Endodermal cell (in vitro differentiated cells): ENCODE results near the gene ARFGAP1. TPM values are rescaled to one million over a fixed set of nuclear protein-coding genes. Genes with fewer than 3 reads are reported as not detected.

Experiments
- DNase-seq: peaks from one replicate; pipeline ENCODE4 v3.0.0-alpha.2; 2017
- H3K27ac ChIP-seq: 2 replicates; pipeline ENCODE4 v1.5.1; 2013; ENCODE audit warnings: mild to moderate bottlenecking, low read depth, low read length, moderate library complexity
- H3K27me3 ChIP-seq: 2 replicates; pipeline ENCODE4 v1.6.1; 2013; ENCODE audit warnings: mild to moderate bottlenecking, low read length, moderate library complexity; ENCODE audit not compliant: insufficient read depth, control insufficient read depth, poor library complexity, severe bottlenecking
- H3K36me3 ChIP-seq: 2 replicates; pipeline ENCODE4 v1.7.0; 2013; ENCODE audit warnings: mild to moderate bottlenecking, low read length, moderate library complexity; ENCODE audit not compliant: control insufficient read depth, insufficient read depth
- H3K4me1 ChIP-seq: one replicate; pipeline ENCODE4 v1.7.0; 2013; ENCODE audit warnings: low read length; ENCODE audit not compliant: control insufficient read depth, insufficient read depth
- H3K4me3 ChIP-seq: 2 replicates; pipeline ENCODE4 v1.5.1; 2013; ENCODE audit warnings: mild to moderate bottlenecking, low read length, moderate library complexity
- H3K9ac ChIP-seq: 2 replicates; pipeline ENCODE4 v1.6.1; 2013; ENCODE audit warnings: mild to moderate bottlenecking, low read length, moderate library complexity; ENCODE audit not compliant: poor library complexity, severe bottlenecking; ENCODE audit errors: extremely low read depth
- H3K9me3 ChIP-seq: 2 replicates; pipeline ENCODE4 v1.6.1; 2013; ENCODE audit warnings: mild to moderate bottlenecking, low read length, moderate library complexity; ENCODE audit not compliant: control insufficient read depth
- H3K27ac Mint-ChIP-seq: 2 replicates; pipeline ENCODE4 v1.8.0; 2020; ENCODE audit warnings: mixed read lengths
- H3K27me3 Mint-ChIP-seq: 2 replicates; pipeline ENCODE4 v1.8.0; 2021; ENCODE audit warnings: mild to moderate bottlenecking, mixed read lengths; ENCODE audit not compliant: insufficient read depth
- H3K36me3 Mint-ChIP-seq: 2 replicates; pipeline ENCODE4 v1.8.0; 2020; ENCODE audit warnings: low read depth, mixed read lengths
- H3K4me1 Mint-ChIP-seq: 2 replicates; pipeline ENCODE4 v1.8.0; 2020; ENCODE audit warnings: mixed read lengths
- H3K4me3 Mint-ChIP-seq: 2 replicates; pipeline ENCODE4 v1.8.0; 2020; ENCODE audit warnings: mild to moderate bottlenecking, moderate library complexity, mixed read lengths
- H3K9me3 Mint-ChIP-seq: 2 replicates; pipeline ENCODE4 v1.8.0; 2020; ENCODE audit warnings: mild to moderate bottlenecking, mixed read lengths
- WGBS, 2 experiments: methylation state at CpG; one replicate each; pipeline versions ENCODE4 v1.1.5 to v1.1.7; 2013; ENCODE audit warnings: missing lambda C conversion rate in 2 of 2, mixed read lengths in 1 of 2; ENCODE audit not compliant: insufficient coverage in 1 of 2, insufficient read length in 1 of 2; 5-methylcytosine and 5-hydroxymethylcytosine counted together
- total RNA-seq, 2 donors: library from RNA; stranded (reverse); fragmentation: NEBNext Ultra II Directional in 1 of 2; extraction: Animal tissue kit (Norgen Biotek cat#: 25700) in 1 of 2; gene quantifications; 2 replicates in 1 of 2; 3 replicates in 1 of 2; pipeline ENCODE4 v1.2.1, GENCODE V29; 2021
- TF ChIP-seq, protein P1 (sequence below): fragments of 200-600 bp; sonication (generic); conservative IDR thresholded peaks from 2 replicates; pipeline ENCODE4 v1.5.0; 2021; ENCODE audit warnings: antibody characterized with exemption, mild to moderate bottlenecking

Gene ARFGAP1
- total RNA-seq, 2 donors from 2014 or later: 159 to 208 TPM

DNA sequence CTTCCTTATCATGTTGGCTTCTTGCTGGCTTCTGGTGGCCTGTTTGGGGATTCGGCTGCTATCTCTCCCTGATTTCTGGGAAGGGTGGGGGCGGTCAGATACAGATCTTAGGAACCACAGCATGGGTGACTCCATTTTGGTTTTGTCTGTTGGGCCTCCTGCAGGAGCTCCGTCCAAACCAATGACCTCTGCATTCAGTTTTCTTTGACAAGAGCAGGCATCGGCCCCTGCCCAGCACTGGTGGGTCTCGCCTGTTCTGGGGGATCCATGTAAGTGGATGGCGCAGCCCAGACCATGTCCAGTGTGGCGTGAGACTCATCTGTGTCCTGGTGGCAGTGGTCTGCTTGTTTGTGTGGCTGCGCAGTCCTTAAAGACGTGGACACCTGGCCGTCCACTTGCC is 8.6 kb upstream of the ARFGAP1 start:
- no peaks in the 10 kb centered on the region for H3K36me3 Mint-ChIP-seq
- DNase-seq: no peak
- Histone ChIP-seq H3K27me3 (no peaks in the 10 kb centered on the region), H3K4me1 (no peaks in the 10 kb centered on the region), H3K27ac (no peak overlapping the region), H3K9ac (no peak overlapping the region), H3K36me3 (no peaks in the 10 kb centered on the region), H3K9me3 (no peaks in the 10 kb centered on the region), H3K4me3 (no peak overlapping the region)
- H3K4me3 Mint-ChIP-seq: no peak overlapping the region
- WGBS, 2 experiments: 89 to 90% methylated on average over 8 to 10 of the region's 10 CpGs
- TF ChIP-seq, protein P1, sequence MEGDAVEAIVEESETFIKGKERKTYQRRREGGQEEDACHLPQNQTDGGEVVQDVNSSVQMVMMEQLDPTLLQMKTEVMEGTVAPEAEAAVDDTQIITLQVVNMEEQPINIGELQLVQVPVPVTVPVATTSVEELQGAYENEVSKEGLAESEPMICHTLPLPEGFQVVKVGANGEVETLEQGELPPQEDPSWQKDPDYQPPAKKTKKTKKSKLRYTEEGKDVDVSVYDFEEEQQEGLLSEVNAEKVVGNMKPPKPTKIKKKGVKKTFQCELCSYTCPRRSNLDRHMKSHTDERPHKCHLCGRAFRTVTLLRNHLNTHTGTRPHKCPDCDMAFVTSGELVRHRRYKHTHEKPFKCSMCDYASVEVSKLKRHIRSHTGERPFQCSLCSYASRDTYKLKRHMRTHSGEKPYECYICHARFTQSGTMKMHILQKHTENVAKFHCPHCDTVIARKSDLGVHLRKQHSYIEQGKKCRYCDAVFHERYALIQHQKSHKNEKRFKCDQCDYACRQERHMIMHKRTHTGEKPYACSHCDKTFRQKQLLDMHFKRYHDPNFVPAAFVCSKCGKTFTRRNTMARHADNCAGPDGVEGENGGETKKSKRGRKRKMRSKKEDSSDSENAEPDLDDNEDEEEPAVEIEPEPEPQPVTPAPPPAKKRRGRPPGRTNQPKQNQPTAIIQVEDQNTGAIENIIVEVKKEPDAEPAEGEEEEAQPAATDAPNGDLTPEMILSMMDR: no peak
- peaks cover 2% of the 10 kb centered on the region for H3K27me3 Mint-ChIP-seq
- no peaks in the 10 kb centered on the region for H3K4me1 Mint-ChIP-seq
- H3K27ac Mint-ChIP-seq: no peak overlapping the region
- no peaks in the 10 kb centered on the region for H3K9me3 Mint-ChIP-seq

DNA sequence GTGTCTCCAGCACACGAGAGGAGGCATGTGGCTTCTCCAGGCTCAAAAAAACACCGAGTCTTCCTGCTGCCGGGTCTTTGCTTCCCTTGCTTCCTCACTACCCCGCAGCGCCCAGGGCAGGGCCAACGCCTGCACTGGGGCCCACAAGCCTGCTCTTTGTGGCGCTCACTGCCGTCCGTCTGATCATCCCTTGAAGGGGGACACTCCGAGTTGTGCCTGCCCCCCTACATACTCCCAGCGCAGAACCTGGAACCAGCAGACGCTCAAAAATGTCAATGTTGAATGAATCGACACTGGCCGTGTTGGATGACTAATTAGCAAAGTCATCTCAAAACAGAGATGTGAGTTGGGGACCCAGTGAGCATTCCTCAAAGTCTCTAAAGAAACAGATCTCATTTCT is 8.1 kb upstream of the ARFGAP1 start:
- H3K36me3 Mint-ChIP-seq: no peaks in the 10 kb centered on the region
- no peaks in the 10 kb centered on the region for H3K9me3 Mint-ChIP-seq
- H3K4me1 Mint-ChIP-seq: no peaks in the 10 kb centered on the region
- no peak for DNase-seq
- no peak overlapping the region for H3K4me3 ChIP-seq
- H3K4me1 ChIP-seq: no peaks in the 10 kb centered on the region
- H3K4me3 Mint-ChIP-seq: no peak overlapping the region
- no peaks in the 10 kb centered on the region for H3K27me3 ChIP-seq
- H3K9me3 ChIP-seq: no peaks in the 10 kb centered on the region
- H3K36me3 ChIP-seq: no peaks in the 10 kb centered on the region
- H3K27me3 Mint-ChIP-seq: no peaks in the 10 kb centered on the region
- H3K27ac Mint-ChIP-seq: no peak overlapping the region
- H3K9ac ChIP-seq: no peak overlapping the region
- H3K27ac ChIP-seq: no peak overlapping the region
- WGBS, 2 experiments: 82 to 86% methylated on average over 14 of the region's 14 CpGs
- TF ChIP-seq, protein P1: no peak

DNA sequence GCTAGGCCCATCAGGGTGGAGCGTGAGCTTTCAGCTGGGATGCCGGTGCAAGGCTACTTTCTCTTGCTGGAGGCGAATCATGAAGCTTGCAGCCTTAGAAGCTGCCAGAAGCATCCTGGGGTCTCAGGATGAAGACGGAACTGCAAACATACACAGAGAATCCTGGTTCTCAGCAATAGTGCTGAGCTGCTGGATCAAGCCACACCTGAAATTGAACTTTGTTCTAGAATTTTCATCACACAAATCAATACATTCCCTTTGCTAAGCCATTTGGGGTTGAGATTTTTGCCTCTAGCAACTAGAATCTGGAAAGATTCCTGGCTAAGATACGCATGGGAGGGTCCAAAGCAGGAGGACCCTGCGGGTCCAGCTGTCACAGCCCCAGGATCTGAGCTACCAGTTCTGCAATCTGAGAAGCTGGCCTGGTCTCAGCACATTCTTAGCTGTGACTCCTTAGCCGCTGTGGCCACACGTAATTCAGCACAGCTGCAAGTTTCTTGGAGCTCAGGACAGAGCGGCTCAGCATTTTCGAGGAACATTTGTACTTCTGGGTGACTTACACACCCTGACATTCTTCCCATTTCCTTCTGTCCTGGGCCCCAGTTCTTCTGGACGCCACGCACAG is 6.6 kb upstream of the ARFGAP1 start:
- Histone ChIP-seq H3K27ac (no peak overlapping the region), H3K4me1 (no peaks in the 10 kb centered on the region), H3K9ac (no peak overlapping the region), H3K9me3 (no peaks in the 10 kb centered on the region), H3K27me3 (no peaks in the 10 kb centered on the region), H3K4me3 (no peak overlapping the region), H3K36me3 (no peaks in the 10 kb centered on the region)
- H3K4me3 Mint-ChIP-seq: no peak overlapping the region
- peaks cover 4% of the 10 kb centered on the region for H3K36me3 Mint-ChIP-seq
- H3K9me3 Mint-ChIP-seq: no peaks in the 10 kb centered on the region
- H3K27me3 Mint-ChIP-seq: no peaks in the 10 kb centered on the region
- no peak for DNase-seq
- H3K4me1 Mint-ChIP-seq: no peaks in the 10 kb centered on the region
- WGBS, 2 experiments: 83 to 84% methylated on average over 12 of the region's 12 CpGs
- H3K27ac Mint-ChIP-seq: no peak overlapping the region
- TF ChIP-seq, protein P1: no peak
